ENCODE results near the gene CERS1.

GRCh38 chr19:18831524-18832305, 64.2 kb downstream of the CERS1 start, which contains the start of gene UPF1:
- TF ChIP-seq CTCF (IDR thresholded peaks at IDR 0.05) = peak in 1 of 4 donors; percentile 22
- TF ChIP-seq POLR2A (IDR thresholded peaks at IDR 0.05) = peak; percentile 83

Data from right lobe of liver (tissue), 4 donors.